Epithelial cell of prostate (primary cell): Measurements from ENCODE around the gene CEP43.
A peak's percentile ranks its signal among the peaks of the same experiment; 100 is the strongest.

Source experiments
- DNase-seq: peaks from one replicate; pipeline ENCODE4 v3.0.0-alpha.2; 2011; ENCODE audit warnings: low read depth, low spot score
- H3K27ac ChIP-seq: fragments of 450-650 bp; 2 replicates; pipeline ENCODE4 v1.5.1; 2017; ENCODE audit warnings: mild to moderate bottlenecking

The CEP43 gene

DNA sequence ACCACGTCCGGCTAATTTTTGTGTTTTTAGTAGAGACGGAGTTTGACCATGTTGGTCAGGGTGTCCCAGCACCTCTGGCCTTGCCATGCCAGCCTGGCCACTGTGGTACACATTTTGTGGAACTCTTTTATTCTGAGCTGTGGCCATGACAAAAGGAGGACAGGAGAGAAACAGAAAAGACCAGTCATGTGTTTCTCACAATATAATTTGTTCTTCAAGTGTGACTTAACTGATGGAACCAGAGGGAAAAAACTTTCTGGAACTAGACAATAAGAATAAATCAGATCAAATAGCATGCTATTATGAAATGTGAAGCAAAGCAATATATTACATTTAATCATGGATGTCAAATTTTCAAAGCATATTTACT lies 38.6 kb upstream of the CEP43 start:
- no peak overlapping the region for H3K27ac ChIP-seq
- no peak for DNase-seq

GRCh38 chr6:166966268-166966667 lies 32.9 kb upstream of the CEP43 start:
- H3K27ac ChIP-seq, result no peak overlapping the region
- no peak for DNase-seq

GRCh38 chr6:166969390-166970002 lies 29.7 kb upstream of the CEP43 start:
- H3K27ac ChIP-seq, result no peak overlapping the region
- DNase-seq, result no peak

DNA sequence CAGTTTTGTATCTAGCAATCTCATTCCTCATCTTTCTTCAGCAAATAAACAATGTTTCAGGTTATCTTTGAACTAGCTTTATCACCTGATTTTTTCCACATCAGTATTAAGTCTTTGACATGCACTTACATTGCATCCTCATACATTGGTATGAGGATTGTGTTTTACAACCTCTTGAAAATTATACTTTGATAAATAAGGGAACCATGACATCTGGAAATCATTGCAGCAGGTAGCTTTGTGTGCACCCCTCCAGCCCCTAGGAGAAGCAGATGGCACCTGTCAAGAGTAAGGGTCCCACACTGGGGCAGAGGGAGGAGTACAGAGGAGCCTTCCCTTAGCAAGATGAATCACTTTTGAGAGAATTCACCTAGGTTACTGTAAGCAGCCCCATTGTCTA lies 29.1 kb upstream of the CEP43 start:
- no peak for DNase-seq
- no peak overlapping the region for H3K27ac ChIP-seq

DNA sequence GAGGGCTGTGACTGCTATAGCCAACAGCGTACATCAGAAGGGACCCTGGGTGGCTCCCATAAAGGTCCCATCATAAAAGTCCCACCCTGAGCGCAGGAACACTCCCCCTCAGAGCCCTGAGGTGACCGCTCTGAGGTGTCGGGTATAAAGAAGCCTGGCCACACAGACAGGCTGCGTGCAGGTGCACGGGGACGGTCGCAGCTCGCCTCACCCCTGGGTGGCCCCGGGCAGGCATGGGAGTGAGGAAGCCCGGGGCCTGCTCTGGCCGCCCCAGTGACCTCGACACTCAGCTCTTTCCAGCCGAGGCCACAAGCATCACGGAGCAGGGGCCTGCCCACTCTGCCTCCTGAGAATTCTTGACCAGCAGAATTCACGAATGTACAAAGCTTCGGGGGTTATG lies 28.4 kb upstream of the CEP43 start:
- no peak for DNase-seq
- no peak overlapping the region for H3K27ac ChIP-seq

DNA sequence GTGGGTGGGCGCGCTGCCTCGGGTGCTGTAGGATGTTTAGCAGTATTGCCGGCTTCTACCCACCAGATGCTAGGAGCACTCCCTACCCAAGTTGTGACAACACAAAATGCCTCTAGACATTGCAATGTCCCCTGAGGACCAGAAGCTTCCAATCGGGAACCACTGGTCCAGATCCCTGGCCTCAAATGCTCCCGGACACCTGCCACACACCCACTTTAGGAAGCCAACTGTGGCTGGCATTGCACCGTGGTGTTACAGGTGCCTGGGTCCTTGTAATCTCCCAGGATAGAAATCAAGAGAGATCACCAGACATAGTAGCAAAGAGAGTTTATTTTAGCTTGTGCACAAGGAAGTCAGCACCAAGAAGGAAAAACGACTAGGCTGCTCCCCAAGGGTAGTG lies 27.9 kb upstream of the CEP43 start:
- DNase-seq, result no peak
- H3K27ac ChIP-seq, result no peak overlapping the region

- no peak for DNase-seq
- no peak overlapping the region for H3K27ac ChIP-seq
These were observed 27.1 kb upstream of the CEP43 start for GRCh38 chr6:166972101-166972500.

- H3K27ac ChIP-seq, result no peak overlapping the region
- no peak for DNase-seq
These were observed 22.6 kb upstream of the CEP43 start for GRCh38 chr6:166976636-166977035.

- DNase-seq, result no peak
- H3K27ac ChIP-seq, result no peak overlapping the region
These were observed 21.3 kb upstream of the CEP43 start for GRCh38 chr6:166977621-166978525.

DNA sequence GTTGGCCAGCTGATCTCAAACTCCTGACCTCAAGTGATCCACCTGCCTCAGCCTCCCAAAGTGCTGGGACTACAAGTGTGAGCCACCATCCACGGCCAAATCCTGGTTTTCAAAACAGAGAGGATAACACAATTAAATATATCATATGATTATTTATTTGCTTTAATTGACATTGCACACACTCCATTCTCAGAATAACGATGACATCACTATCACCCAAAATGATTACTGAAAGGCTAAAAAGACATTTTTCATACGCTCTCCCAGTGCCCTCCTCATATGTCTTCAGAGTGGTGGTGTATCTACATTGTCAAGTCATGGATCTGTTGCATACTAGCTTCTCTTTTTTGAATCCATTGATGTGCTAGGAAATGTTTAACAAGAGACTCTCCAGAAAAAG lies 18.5 kb upstream of the CEP43 start:
- no peak overlapping the region for H3K27ac ChIP-seq
- DNase-seq, result no peak

DNA sequence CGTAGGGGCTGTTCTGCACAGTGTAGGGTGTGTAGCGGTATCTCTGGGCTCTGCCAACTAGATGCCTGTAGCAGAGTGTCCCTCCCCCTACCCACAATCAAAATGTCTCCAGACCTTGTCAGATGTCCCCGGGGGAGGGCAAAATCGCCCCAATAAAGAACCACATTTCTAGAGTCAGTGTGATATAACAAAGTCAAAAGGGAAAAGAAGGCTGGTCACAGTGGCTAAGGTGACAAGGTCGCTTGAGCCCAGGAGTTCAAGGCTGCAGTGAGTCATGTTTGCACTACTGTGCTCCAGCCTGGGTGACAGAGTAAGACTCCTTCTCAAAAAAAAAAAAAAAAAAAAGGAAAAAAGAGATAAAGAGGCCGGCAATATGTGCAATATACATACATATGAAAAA lies 11.7 kb upstream of the CEP43 start:
- no peak overlapping the region for H3K27ac ChIP-seq
- no peak for DNase-seq

DNA sequence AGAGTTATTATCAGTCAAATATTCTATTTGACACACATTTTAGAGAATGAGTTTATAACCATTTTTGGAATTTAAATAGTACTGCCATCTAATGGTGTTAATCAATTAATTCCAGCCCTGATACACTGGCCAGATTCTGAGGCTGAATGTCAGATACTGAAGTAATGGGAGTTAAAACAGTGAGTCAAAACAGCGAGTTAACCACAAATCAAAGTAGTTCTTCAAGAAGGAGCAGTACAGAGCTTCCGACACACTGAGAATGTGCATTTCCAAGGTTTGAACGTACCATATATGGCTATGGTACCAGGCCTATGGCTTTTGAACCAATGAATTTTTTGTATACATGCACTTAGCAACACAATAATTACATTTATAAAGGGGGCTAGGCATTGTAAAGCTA lies 11.3 kb upstream of the CEP43 start:
- no peak overlapping the region for H3K27ac ChIP-seq
- DNase-seq, result no peak

- H3K27ac ChIP-seq, result no peak overlapping the region
- no peak for DNase-seq
These were observed 10.5 kb upstream of the CEP43 start for GRCh38 chr6:166988674-166989201.

- no peak for DNase-seq
- H3K27ac ChIP-seq, result no peak overlapping the region
These were observed 9.7 kb upstream of the CEP43 start for GRCh38 chr6:166989427-166990032.

GRCh38 chr6:166996406-166996805 lies 2.8 kb upstream of the CEP43 start:
- H3K27ac ChIP-seq, result no peak overlapping the region
- DNase-seq, result no peak

DNA sequence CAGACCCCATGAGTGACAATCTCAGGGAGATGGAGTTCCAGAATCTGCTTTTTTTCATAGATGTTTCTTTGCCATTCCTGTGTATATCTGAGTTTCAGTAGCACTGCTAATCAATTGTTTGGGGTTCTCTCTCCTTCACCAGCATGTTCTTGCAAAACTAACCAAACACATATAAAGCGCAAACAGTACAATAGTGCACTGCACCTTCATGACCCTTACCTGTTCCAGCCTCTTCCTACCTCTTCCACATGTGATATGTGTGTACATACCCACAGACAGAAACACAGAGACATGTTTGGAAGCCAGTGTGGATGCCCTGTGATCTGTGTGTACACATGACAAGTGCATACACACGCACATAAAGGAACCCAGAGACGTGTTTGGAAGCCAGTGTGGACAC lies 1.8 kb upstream of the CEP43 start:
- no peak for DNase-seq
- peak overlapping the region; percentile 73 for H3K27ac ChIP-seq

- DNase-seq, result peak; percentile 70
- peak overlapping the region; percentile 73 for H3K27ac ChIP-seq
These were observed 1.4 kb upstream of the CEP43 start for GRCh38 chr6:166997768-166998255.

- H3K27ac ChIP-seq, result peak overlapping the region; percentile 73
- DNase-seq, result no peak
These were observed 697 bp upstream of the CEP43 start for GRCh38 chr6:166998256-166999144.

DNA sequence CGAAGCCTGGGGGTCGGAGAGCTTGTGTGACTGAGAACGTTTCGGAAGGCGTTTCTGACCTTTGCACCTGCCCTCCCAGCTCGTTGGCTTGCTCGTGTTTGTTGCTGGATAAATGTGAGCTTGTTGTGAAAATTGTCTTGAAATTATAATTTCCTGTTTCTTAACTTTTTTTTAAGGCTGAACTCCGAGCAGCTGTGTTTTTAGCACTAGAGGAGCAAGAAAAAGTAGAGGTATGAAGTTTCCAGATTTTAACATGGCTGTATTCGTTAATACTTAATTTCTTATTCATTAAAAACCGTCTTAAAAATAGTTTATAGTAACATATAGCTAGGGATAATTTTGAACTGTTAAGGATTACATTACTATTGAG lies 672 bp downstream of the CEP43 start:
- H3K27ac ChIP-seq, result peak overlapping the region; percentile 73
- DNase-seq, result no peak

GRCh38 chr6:167000759-167001158 lies 1.6 kb downstream of the CEP43 start:
- DNase-seq, result no peak
- H3K27ac ChIP-seq, result no peak overlapping the region
